ENCODE measurements around the gene CD4. TPM values are rescaled to one million over a fixed set of nuclear protein-coding genes. Genes with fewer than 3 reads are reported as not detected.
"Not testable (repeated sequence)": the region's sequence is repeated elsewhere in the genome, so short reads cannot be mapped to it uniquely, and the experiment has no call there.

Gene CD4
- total RNA-seq, 2 experiments from 2014 or later = 206 to 211 TPM

GRCh38 chr12:6854036-6854435 lies 64.7 kb downstream of the CD4 start:
- CTCF ChIA-PET = interaction anchor here (0.6 to 4.0 kb wide), 7 partner anchors 13 to 284 kb away, joined by 3 to 51 read pairs (median 5); partner anchors contain the start of genes MLF2, SPSB2 and TPI1
- Mint-ChIP-seq H3K9me3 (ENCODE audit: low read depth) (no peaks in the 10 kb centered on the region), H3K27me3 (no peaks in the 10 kb centered on the region), H3K27ac (peak overlapping the region; percentile 99), H3K36me3 (ENCODE audit: low read depth) (peaks cover 58% of the 10 kb centered on the region), H3K4me3 (no peak overlapping the region), H3K4me1 (peaks cover 21% of the 10 kb centered on the region)
- intact Hi-C loops (cut with DNase I, micrococcal nuclease) = loop anchor here (5.0 kb wide), 2 partner anchors 83 to 297 kb away; partner anchors contain the start of gene IFFO1 (in 1 of the 2)
- no peak for DNase-seq
- ATAC-seq = no peak
- POLR2A ChIA-PET = interaction anchor here (1.8 to 4.2 kb wide), 2 partner anchors 10 to 13 kb away, joined by 6 to 65 read pairs; partner anchors contain the start of gene TPI1

- H3K27ac Mint-ChIP-seq = no peak overlapping the region
- no peaks in the 10 kb centered on the region for H3K27me3 Mint-ChIP-seq
- POLR2A ChIA-PET = interaction anchor here (0.8 to 1.2 kb wide), 2 partner anchors 131 to 317 kb away, joined by 3 read pairs; partner anchors contain the start of gene COPS7A
Observed at GRCh38 chr12:6855322-6855721, 66.0 kb downstream of the CD4 start.

GRCh38 chr12:6858799-6859198 lies 69.5 kb downstream of the CD4 start:
- no peaks in the 10 kb centered on the region for H3K27me3 Mint-ChIP-seq
- H3K4me3 Mint-ChIP-seq = no peak overlapping the region
- ATAC-seq = no peak
- POLR2A ChIA-PET = interaction anchor here (0.7 kb wide), 1 partner anchor 483 kb away, joined by 10 read pairs; no protein-coding TSS in a partner anchor
- intact Hi-C loops (cut with DNase I, micrococcal nuclease) = no loop called here
- H3K27ac Mint-ChIP-seq = no peak overlapping the region
- CTCF ChIA-PET = interaction anchor here (0.9 to 1.6 kb wide), 2 partner anchors 13 to 23 kb away, joined by 3 to 4 read pairs; no protein-coding TSS in a partner anchor
- H3K9me3 Mint-ChIP-seq (ENCODE audit: low read depth) = no peaks in the 10 kb centered on the region
- no peak for DNase-seq
- H3K36me3 Mint-ChIP-seq (ENCODE audit: low read depth) = peaks cover 67% of the 10 kb centered on the region
- peaks cover 5% of the 10 kb centered on the region for H3K4me1 Mint-ChIP-seq

More at GRCh38 chr12:6855322-6855721, 66.0 kb downstream of the CD4 start:
- intact Hi-C loops (cut with DNase I, micrococcal nuclease) = no loop called here
- ATAC-seq (no peak), DNase-seq (no peak)
- H3K4me3 Mint-ChIP-seq = no peak overlapping the region
- H3K36me3 Mint-ChIP-seq (ENCODE audit: low read depth) = peaks cover 49% of the 10 kb centered on the region
- CTCF ChIA-PET = interaction anchor here (0.6 to 1.0 kb wide), 6 partner anchors 32 to 171 kb away, joined by 3 to 4 read pairs (median 3); no protein-coding TSS in a partner anchor
- no peaks in the 10 kb centered on the region for H3K9me3 Mint-ChIP-seq (ENCODE audit: low read depth)
- peaks cover 17% of the 10 kb centered on the region for H3K4me1 Mint-ChIP-seq

GRCh38 chr12:6860116-6860515 lies 70.8 kb downstream of the CD4 start:
- peaks cover 67% of the 10 kb centered on the region for H3K36me3 Mint-ChIP-seq (ENCODE audit: low read depth)
- no peaks in the 10 kb centered on the region for H3K4me1 Mint-ChIP-seq
- no peak for ATAC-seq

GRCh38 chr12:6860942-6861341 lies 71.6 kb downstream of the CD4 start:
- Mint-ChIP-seq H3K27ac (no peak overlapping the region), H3K9me3 (ENCODE audit: low read depth) (no peaks in the 10 kb centered on the region), H3K4me1 (no peaks in the 10 kb centered on the region), H3K36me3 (ENCODE audit: low read depth) (peaks cover 69% of the 10 kb centered on the region), H3K27me3 (no peaks in the 10 kb centered on the region), H3K4me3 (no peak overlapping the region)
- no peak for ATAC-seq
- no peak for DNase-seq
- intact Hi-C loops (cut with DNase I, micrococcal nuclease) = no loop called here
- ChIA-PET CTCF (interaction anchor here (0.9 to 2.3 kb wide), 4 partner anchors 8 to 25 kb away, joined by 3 to 9 read pairs (median 4); partner anchors contain the start of gene SPSB2), POLR2A (interaction anchor here (1.5 to 1.6 kb wide), 2 partner anchors 8 to 10 kb away, joined by 3 to 7 read pairs; partner anchors contain the start of gene CDCA3)

More at GRCh38 chr12:6860116-6860515, 70.8 kb downstream of the CD4 start:
- ChIA-PET CTCF (interaction anchor here (2.3 kb wide), 1 partner anchor 9 kb away, joined by 9 read pairs; no protein-coding TSS in a partner anchor), POLR2A (interaction anchor here (0.5 to 0.7 kb wide), 2 partner anchors 16 to 27 kb away, joined by 3 to 7 read pairs; no protein-coding TSS in a partner anchor)
- Mint-ChIP-seq H3K9me3 (ENCODE audit: low read depth) (no peaks in the 10 kb centered on the region), H3K27me3 (no peaks in the 10 kb centered on the region), H3K4me3 (no peak overlapping the region), H3K27ac (no peak overlapping the region)
- intact Hi-C loops (cut with DNase I, micrococcal nuclease) = no loop called here
- DNase-seq = no peak

GRCh38 chr12:6861391-6861790 lies 72.1 kb downstream of the CD4 start:
- H3K27ac Mint-ChIP-seq = no peak overlapping the region

GRCh38 chr12:6863033-6863432 lies 73.7 kb downstream of the CD4 start:
- DNase-seq (no peak), ATAC-seq (no peak)
- peaks cover 58% of the 10 kb centered on the region for H3K36me3 Mint-ChIP-seq (ENCODE audit: low read depth)
- no peak overlapping the region for H3K4me3 Mint-ChIP-seq
- POLR2A ChIA-PET = no interaction called here
- no peaks in the 10 kb centered on the region for H3K27me3 Mint-ChIP-seq
- CTCF ChIA-PET = interaction anchor here (0.6 to 1.8 kb wide), 3 partner anchors 10 to 34 kb away, joined by 3 to 7 read pairs (median 3); partner anchors contain the start of gene SPSB2
- intact Hi-C loops (cut with DNase I, micrococcal nuclease) = no loop called here
- no peaks in the 10 kb centered on the region for H3K9me3 Mint-ChIP-seq (ENCODE audit: low read depth)
- H3K4me1 Mint-ChIP-seq = peaks cover 7% of the 10 kb centered on the region
- H3K27ac Mint-ChIP-seq = no peak overlapping the region

More at GRCh38 chr12:6861391-6861790, 72.1 kb downstream of the CD4 start:
- no peak for DNase-seq
- Mint-ChIP-seq H3K9me3 (ENCODE audit: low read depth) (no peaks in the 10 kb centered on the region), H3K36me3 (ENCODE audit: low read depth) (peaks cover 67% of the 10 kb centered on the region), H3K27me3 (no peaks in the 10 kb centered on the region), H3K4me3 (no peak overlapping the region), H3K4me1 (peaks cover 1% of the 10 kb centered on the region)
- ChIA-PET POLR2A (interaction anchor here (1.5 to 1.6 kb wide), 2 partner anchors 9 to 10 kb away, joined by 3 to 7 read pairs; partner anchors contain the start of gene CDCA3), CTCF (interaction anchor here (0.9 to 2.3 kb wide), 4 partner anchors 8 to 25 kb away, joined by 3 to 9 read pairs (median 4); partner anchors contain the start of gene SPSB2)
- intact Hi-C loops (cut with DNase I, micrococcal nuclease) = no loop called here
- no peak for ATAC-seq

GRCh38 chr12:6863586-6864321 lies 74.4 kb downstream of the CD4 start:
- Mint-ChIP-seq H3K27ac (no peak overlapping the region), H3K27me3 (no peaks in the 10 kb centered on the region), H3K4me3 (no peak overlapping the region), H3K36me3 (ENCODE audit: low read depth) (peaks cover 60% of the 10 kb centered on the region), H3K4me1 (peaks cover 11% of the 10 kb centered on the region), H3K9me3 (ENCODE audit: low read depth) (no peaks in the 10 kb centered on the region)
- ATAC-seq = no peak
- CTCF ChIA-PET = interaction anchor here (1.3 to 1.8 kb wide), 2 partner anchors 9 to 17 kb away, joined by 3 to 7 read pairs; partner anchors contain the start of gene SPSB2
- intact Hi-C loops (cut with DNase I, micrococcal nuclease) = no loop called here
- POLR2A ChIA-PET = interaction anchor here (6.8 kb wide), 1 partner anchor 11 kb away, joined by 65 read pairs; the partner anchor contains the start of genes CDCA3 and USP5
- DNase-seq = no peak

- ChIA-PET POLR2A (interaction anchor here (6.8 kb wide), 1 partner anchor 13 kb away, joined by 65 read pairs; the partner anchor contains the start of genes CDCA3 and USP5), CTCF (interaction anchor here (0.9 to 1.3 kb wide), 2 partner anchors 19 to 295 kb away, joined by 3 read pairs; no protein-coding TSS in a partner anchor)
- H3K27ac Mint-ChIP-seq; H3K9me3 Mint-ChIP-seq (ENCODE audit: low read depth); DNase-seq; H3K27me3 Mint-ChIP-seq; ATAC-seq; H3K4me3 Mint-ChIP-seq: not testable (repeated sequence)
- intact Hi-C loops (cut with DNase I, micrococcal nuclease) = loop anchor here in 1 of 2 experiments (5.0 kb wide), 1 partner anchor 37 kb away; the partner anchor contains the start of gene LRRC23
- H3K36me3 Mint-ChIP-seq (ENCODE audit: low read depth) = peaks cover 70% of the 10 kb centered on the region
- H3K4me1 Mint-ChIP-seq = peaks cover 27% of the 10 kb centered on the region
Observed at GRCh38 chr12:6865307-6865706, 76.0 kb downstream of the CD4 start.

- H3K4me3 Mint-ChIP-seq = peak overlapping the region; percentile 93
- ATAC-seq (no peak), DNase-seq (peak; percentile 27)
- no peaks in the 10 kb centered on the region for H3K9me3 Mint-ChIP-seq (ENCODE audit: low read depth)
- intact Hi-C loops (cut with DNase I, micrococcal nuclease) = loop anchor here in 1 of 2 experiments (5.0 kb wide), 1 partner anchor 36 kb away; the partner anchor contains the start of gene LRRC23
- ChIA-PET CTCF (interaction anchor here (0.7 to 2.5 kb wide), 4 partner anchors 14 to 42 kb away, joined by 3 to 22 read pairs (median 4); partner anchors contain the start of genes CDCA3 and USP5), POLR2A (interaction anchor here (0.7 to 6.8 kb wide), 3 partner anchors 9 to 78 kb away, joined by 4 to 65 read pairs (median 27); partner anchors contain the start of genes C12orf57, CDCA3, RNU7-1 and USP5)
- H3K27ac Mint-ChIP-seq = peak overlapping the region; percentile 0
- peaks cover 37% of the 10 kb centered on the region for H3K4me1 Mint-ChIP-seq
- no peaks in the 10 kb centered on the region for H3K27me3 Mint-ChIP-seq
- H3K36me3 Mint-ChIP-seq (ENCODE audit: low read depth) = peaks cover 70% of the 10 kb centered on the region
Observed at GRCh38 chr12:6866163-6866919, 77.0 kb downstream of the CD4 start.
